SK-N-SH (cell line): ENCODE results near the gene MAML3. TPM values are rescaled to one million over a fixed set of nuclear protein-coding genes. Genes with fewer than 3 reads are reported as not detected.

Experiments
- CTCF ChIA-PET: fragments of 300-600, 350-600 bp; formaldehyde crosslinking; extraction: SDS; loops from one replicate; lab custom pipeline; 2021; lab: Yijun Ruan, JAX
- POLR2A ChIA-PET: fragments of 350-600 bp; sonication (Branson Sonifier 250); formaldehyde crosslinking; extraction: SDS; loops from one replicate; lab custom pipeline; 2020; ENCODE audit warnings: antibody characterized with exemption, inconsistent platforms; lab: Yijun Ruan, JAX
- DNase-seq: peaks from one replicate; pipeline ENCODE4 v3.0.0; 2012
- H2AFZ ChIP-seq: fragments of 200-600 bp; sonication (generic); 2 replicates; pipeline ENCODE4 v1.8.1; 2016; ENCODE audit warnings: antibody characterized with exemption, mild to moderate bottlenecking, low read depth
- H3F3A ChIP-seq: fragments of 200-600 bp; sonication (generic); replicated peaks from 2 replicates; pipeline ENCODE3; 2016; ENCODE audit warnings: antibody characterized with exemption, mild to moderate bottlenecking; ENCODE audit not compliant: insufficient read depth
- H3K27ac ChIP-seq, 2 experiments: fragments of 200-500 bp in 1 of 2; fragments of 200-600 bp in 1 of 2; sonication (Bioruptor generic) in 1 of 2; sonication (generic), shearing (Covaris generic) in 1 of 2; 2 replicates each; pipeline versions ENCODE4 v1.5.1 to v1.6.1; 2014 to 2016; ENCODE audit warnings: low read depth in 2 of 2, inconsistent platforms in 1 of 2, low read length in 1 of 2, mild to moderate bottlenecking in 1 of 2, mixed read lengths in 1 of 2
- H3K27me3 ChIP-seq: fragments of 200-600 bp; sonication (generic), shearing (Covaris generic); 2 replicates; pipeline ENCODE4 v1.6.1; 2016; ENCODE audit warnings: mixed run types; ENCODE audit not compliant: insufficient read depth
- H3K36me3 ChIP-seq, 2 experiments: fragments of 200-500 bp in 1 of 2; fragments of 200-600 bp in 1 of 2; sonication (Bioruptor generic) in 1 of 2; sonication (generic) in 1 of 2; replicated peaks in 1 of 2; 2 replicates each; pipeline versions ENCODE3 to v1.5.1; 2014 to 2016; ENCODE audit warnings: low read length in 1 of 2, mild to moderate bottlenecking in 1 of 2; ENCODE audit not compliant: insufficient read depth in 2 of 2, control insufficient read depth in 1 of 2
- H3K4me1 ChIP-seq, 2 experiments: fragments of 200-500 bp in 1 of 2; fragments of 200-600 bp in 1 of 2; sonication (Bioruptor generic) in 1 of 2; sonication (generic), shearing (Covaris generic) in 1 of 2; 2 replicates each; pipeline versions ENCODE4 v1.5.1 to v1.6.1; 2014 to 2016; ENCODE audit warnings: low read depth in 1 of 2, low read length in 1 of 2, mixed run types in 1 of 2; ENCODE audit not compliant: insufficient read depth in 2 of 2, control insufficient read depth in 1 of 2
- H3K4me2 ChIP-seq: fragments of 200-600 bp; sonication (generic), shearing (Covaris generic); 2 replicates; pipeline ENCODE4 v1.6.1; 2017; ENCODE audit warnings: mixed run types
- H3K4me3 ChIP-seq, 2 experiments: fragments of 200-500 bp in 1 of 2; fragments of 200-600 bp in 1 of 2; sonication (Bioruptor generic) in 1 of 2; sonication (generic), shearing (Covaris generic) in 1 of 2; 2 replicates each; pipeline versions ENCODE4 v1.5.1 to v1.8.1; 2014 to 2016; ENCODE audit warnings: low read depth in 2 of 2, inconsistent platforms in 1 of 2, low read length in 1 of 2, mild to moderate bottlenecking in 1 of 2, mixed read lengths in 1 of 2, moderate library complexity in 1 of 2
- H3K79me2 ChIP-seq: fragments of 200-600 bp; sonication (generic); 2 replicates; pipeline ENCODE4 v1.8.1; 2017; ENCODE audit warnings: mild to moderate bottlenecking; ENCODE audit not compliant: insufficient read depth
- H3K9ac ChIP-seq: fragments of 200-600 bp; sonication (generic); 2 replicates; pipeline ENCODE4 v1.6.1; 2017; ENCODE audit warnings: mixed run types
- H3K9me2 ChIP-seq: fragments of 200-600 bp; sonication (generic); 2 replicates; pipeline ENCODE4 v1.6.1; 2017; ENCODE audit warnings: mixed run types
- H3K9me3 ChIP-seq: fragments of 200-600 bp; sonication (generic); 2 replicates; pipeline ENCODE4 v1.6.1; 2017; ENCODE audit warnings: mixed run types, mild to moderate bottlenecking, moderate library complexity
- H4K20me1 ChIP-seq: fragments of 200-600 bp; sonication (generic); 2 replicates; pipeline ENCODE4 v1.6.1; 2017; ENCODE audit warnings: mild to moderate bottlenecking, mixed run types; ENCODE audit not compliant: insufficient read depth
- ELF1 ChIP-seq: IDR thresholded peaks from 2 replicates; pipeline ENCODE4 v1.4.0; 2012
- EP300 ChIP-seq, 2 experiments: IDR thresholded peaks; 2 replicates each; pipeline versions ENCODE4 v1.4.0 to v1.6.1; 2012; ENCODE audit warnings: borderline replicate concordance in 1 of 2, low read depth in 1 of 2, low read length in 1 of 2
- EZH2phosphoT487 ChIP-seq: fragments of 200-600 bp; sonication (generic); IDR thresholded peaks from 2 replicates; pipeline ENCODE4 v1.6.1; 2017; ENCODE audit warnings: low read depth, mixed run types, mild to moderate bottlenecking, antibody characterized with exemption, moderate library complexity, borderline replicate concordance
- FOSL2 ChIP-seq: IDR thresholded peaks from 2 replicates; pipeline ENCODE4 v1.4.0; 2012; ENCODE audit warnings: low read depth, mild to moderate bottlenecking, moderate library complexity, borderline replicate concordance
- FOXJ3 ChIP-seq: sonication (generic); formaldehyde crosslinking; IDR thresholded peaks from 2 replicates; pipeline ENCODE4 v1.5.1; 2020; ENCODE audit warnings: mild to moderate bottlenecking, missing genetic modification reagents
- GABPA ChIP-seq: IDR thresholded peaks from 2 replicates; pipeline ENCODE4 v1.4.0; 2012; ENCODE audit warnings: low read depth, mild to moderate bottlenecking
- GATA2 ChIP-seq: sonication (generic); formaldehyde crosslinking; IDR thresholded peaks from 2 replicates; pipeline ENCODE4 v1.5.0; 2020; ENCODE audit warnings: mild to moderate bottlenecking, missing genetic modification reagents
- MEF2A ChIP-seq: IDR thresholded peaks from 2 replicates; pipeline ENCODE4 v1.4.0; 2012; ENCODE audit warnings: low read depth, borderline replicate concordance
- NFIC ChIP-seq: IDR thresholded peaks from 2 replicates; pipeline ENCODE4 v1.4.0; 2012; ENCODE audit warnings: borderline replicate concordance
- POLR2AphosphoS5 ChIP-seq: IDR thresholded peaks from 2 replicates; pipeline ENCODE4 v1.6.1; 2012; ENCODE audit warnings: low read depth, low read length
- RAD21 ChIP-seq: IDR thresholded peaks from 2 replicates; pipeline ENCODE4 v1.6.1; 2012; ENCODE audit warnings: mild to moderate bottlenecking, low read length
- RCOR1 ChIP-seq: fragments of 150-350 bp; IDR thresholded peaks from 2 replicates; pipeline ENCODE4 v1.6.1; 2017; ENCODE audit warnings: antibody characterized with exemption, low read length
- REST ChIP-seq: IDR thresholded peaks from 2 replicates; pipeline ENCODE4 v1.6.1; 2012; ENCODE audit warnings: mild to moderate bottlenecking, low read depth, low read length, moderate library complexity
- RXRA ChIP-seq: IDR thresholded peaks from 2 replicates; pipeline ENCODE4 v1.4.0; 2012; ENCODE audit warnings: low read depth, mild to moderate bottlenecking, borderline replicate concordance
- TCF12 ChIP-seq: IDR thresholded peaks from 2 replicates; pipeline ENCODE4 v1.4.0; 2012
- YY1 ChIP-seq: IDR thresholded peaks from 2 replicates; pipeline ENCODE4 v1.4.0; 2012; ENCODE audit warnings: low read depth, mild to moderate bottlenecking
- WGBS: methylation state at CpG from one replicate; pipeline ENCODE4 v1.1.6; 2017; ENCODE audit warnings: low lambda C conversion rate; 5-methylcytosine and 5-hydroxymethylcytosine counted together
- polyA plus RNA-seq, 3 experiments: library from polyadenylated mRNA; depleted of rRNA; stranded (reverse); fragments of >200 nt; gene quantifications; 2 replicates each; pipeline ENCODE4 v1.2.3, GENCODE V29; 2012

MAML3 gene
- polyA plus RNA-seq, 1 of the 3 experiments (the other 2 are of a cell fraction), result 5.3 TPM

GRCh38 chr4:139986689-139987501 lies 167.1 kb downstream of the MAML3 start:
- H3K4me3 ChIP-seq, result no peak overlapping the region
- H3K4me2 ChIP-seq, result no peak overlapping the region
- H3K4me1 ChIP-seq, result peaks cover 9 to 28% of the 10 kb centered on the region in 2 experiments; a peak in 2 of 4 replicates
- no peaks in the 10 kb centered on the region for H3K27me3 ChIP-seq
- WGBS, result 80% methylated on average over 13 of the region's 13 CpGs
- H3K9me3 ChIP-seq, result no peaks in the 10 kb centered on the region
- peak overlapping the region in 1 of 2 experiments; percentile 81; a peak in 2 of 4 replicates for H3K27ac ChIP-seq
- DNase-seq, result peak; percentile 39
- H3K36me3 ChIP-seq, result no peaks in the 10 kb centered on the region
- no peaks in the 10 kb centered on the region for H4K20me1 ChIP-seq
- H2AFZ ChIP-seq, result no peak overlapping the region
- H3K79me2 ChIP-seq, result no peaks in the 10 kb centered on the region
- no peaks in the 10 kb centered on the region for H3K9me2 ChIP-seq
- ChIA-PET POLR2A (no interaction called here), CTCF (no interaction called here)
- H3K9ac ChIP-seq, result no peak overlapping the region
- H3F3A ChIP-seq, result no peaks in the 10 kb centered on the region
- TF ChIP-seq MEF2A (no peak), ELF1 (no peak), RCOR1 (no peak), NFIC (no peak), FOXJ3 (CRISPR knock-in tag) (no peak), POLR2AphosphoS5 (no peak)

GRCh38 chr4:139986106-139986505 lies 167.9 kb downstream of the MAML3 start:
- H3F3A ChIP-seq, result no peaks in the 10 kb centered on the region
- no peak overlapping the region for H3K9ac ChIP-seq
- CTCF ChIA-PET, result interaction anchor here (0.6 kb wide), 1 partner anchor 19 kb away, joined by 3 read pairs; no protein-coding TSS in a partner anchor
- H3K79me2 ChIP-seq, result no peaks in the 10 kb centered on the region
- H3K4me1 ChIP-seq, result peaks cover 9 to 28% of the 10 kb centered on the region in 2 experiments; a peak in 2 of 4 replicates
- TF ChIP-seq MEF2A, result no peak
- no peak for TF ChIP-seq YY1
- no peak for TF ChIP-seq RXRA
- no peak for TF ChIP-seq FOXJ3 (CRISPR knock-in tag)
- TF ChIP-seq REST, result no peak
- no peak for TF ChIP-seq RAD21
- TF ChIP-seq EZH2phosphoT487, result no peak
- no peak for TF ChIP-seq FOSL2
- TF ChIP-seq EP300 (IDR thresholded peaks at IDR 0.05; ENCODE audit: borderline replicate concordance in 1 of 2, low read depth in 1 of 2, low read length in 1 of 2), result no peak
- TF ChIP-seq GABPA, result no peak
- TF ChIP-seq GATA2 (CRISPR knock-in tag), result no peak
- no peak for TF ChIP-seq TCF12
- H3K4me2 ChIP-seq, result no peak overlapping the region
- H3K36me3 ChIP-seq, result no peaks in the 10 kb centered on the region
- no peaks in the 10 kb centered on the region for H3K27me3 ChIP-seq
- H3K4me3 ChIP-seq, result no peak overlapping the region
- WGBS, result 82% methylated on average over 5 of the region's 5 CpGs
- peak overlapping the region in 1 of 2 experiments; percentile 81; a peak in 2 of 4 replicates for H3K27ac ChIP-seq
- POLR2A ChIA-PET, result no interaction called here
- DNase-seq, result no peak
- no peaks in the 10 kb centered on the region for H3K9me3 ChIP-seq
- H2AFZ ChIP-seq, result no peak overlapping the region
- no peaks in the 10 kb centered on the region for H3K9me2 ChIP-seq
- no peaks in the 10 kb centered on the region for H4K20me1 ChIP-seq
